OCI-LY1 (cell line): Measurements from ENCODE around the gene KIF1C.

Experiments
- H2AFZ ChIP-seq: fragments of 200-600 bp; sonication (generic), shearing (Covaris generic); 2 replicates; pipeline ENCODE4 v1.6.0; 2014; ENCODE audit warnings: antibody characterized with exemption, mild to moderate bottlenecking, low read length
- H3F3A ChIP-seq: fragments of 200-600 bp; sonication (generic), shearing (Covaris generic); 2 replicates; pipeline ENCODE4 v1.6.0; 2014; ENCODE audit warnings: mild to moderate bottlenecking, antibody characterized with exemption, low read length, moderate library complexity; ENCODE audit not compliant: insufficient read depth
- H3K27ac ChIP-seq: fragments of 200-600 bp; sonication (generic); 2 replicates; pipeline ENCODE4 v1.5.1; 2014; ENCODE audit warnings: low read length, mixed run types, mild to moderate bottlenecking, low read depth; ENCODE audit not compliant: poor library complexity, severe bottlenecking
- H3K27me3 ChIP-seq: fragments of 200-600 bp; sonication (generic); 2 replicates; pipeline ENCODE4 v1.6.0; 2014; ENCODE audit warnings: antibody characterized with exemption, mild to moderate bottlenecking, low read length, moderate library complexity; ENCODE audit not compliant: insufficient read depth
- H3K36me3 ChIP-seq: fragments of 200-600 bp; sonication (generic); 2 replicates; pipeline ENCODE4 v1.6.1; 2014; ENCODE audit warnings: mild to moderate bottlenecking, antibody characterized with exemption, low read length, moderate library complexity, mixed read lengths; ENCODE audit not compliant: insufficient read depth
- H3K4me1 ChIP-seq: fragments of 200-600 bp; sonication (generic); 2 replicates; pipeline ENCODE4 v1.5.1; 2014; ENCODE audit warnings: mild to moderate bottlenecking, low read length, moderate library complexity; ENCODE audit not compliant: insufficient read depth, severe bottlenecking
- H3K4me2 ChIP-seq: fragments of 200-600 bp; sonication (generic), shearing (Covaris generic); 2 replicates; pipeline ENCODE4 v1.6.1; 2014; ENCODE audit warnings: low read length
- H3K4me3 ChIP-seq: fragments of 200-600 bp; sonication (generic); 2 replicates; pipeline ENCODE4 v1.5.1; 2014; ENCODE audit warnings: low read length, low read depth, mild to moderate bottlenecking, mixed read lengths; ENCODE audit not compliant: poor library complexity, severe bottlenecking
- H3K79me2 ChIP-seq: fragments of 200-600 bp; shearing (Covaris generic); 2 replicates; pipeline ENCODE4 v1.6.1; 2016; ENCODE audit warnings: mixed run types, low read length, mixed read lengths; ENCODE audit not compliant: insufficient read depth
- H3K9ac ChIP-seq: fragments of 200-600 bp; sonication (generic), shearing (Covaris generic); 2 replicates; pipeline ENCODE4 v1.6.1; 2014; ENCODE audit warnings: mild to moderate bottlenecking, low read length, mixed read lengths
- H3K9me2 ChIP-seq: fragments of 200-600 bp; sonication (generic), shearing (Covaris generic); 2 replicates; pipeline ENCODE4 v1.6.1; 2014; ENCODE audit warnings: low read depth, mild to moderate bottlenecking, low read length, mixed read lengths
- H3K9me3 ChIP-seq: fragments of 200-600 bp; shearing (Covaris generic); 2 replicates; pipeline ENCODE4 v1.6.1; 2014; ENCODE audit warnings: low read length, mixed read lengths
- H4K20me1 ChIP-seq: fragments of 200-600 bp; sonication (generic), shearing (Covaris generic); 2 replicates; pipeline ENCODE4 v1.6.0; 2016; ENCODE audit warnings: mild to moderate bottlenecking, low read length; ENCODE audit not compliant: insufficient read depth
- EZH2 ChIP-seq: fragments of 200-600 bp; sonication (generic), shearing (Covaris generic); IDR thresholded peaks from 2 replicates; pipeline ENCODE4 v1.8.0; 2017; ENCODE audit warnings: borderline replicate concordance, mixed run types, mild to moderate bottlenecking, antibody characterized with exemption, low read length, moderate library complexity, mixed read lengths
- TF ChIP-seq, protein P1 (sequence below): fragments of 200-600 bp; sonication (generic), shearing (Covaris generic); IDR thresholded peaks from 2 replicates; pipeline ENCODE4 v1.5.1; 2017; ENCODE audit warnings: mild to moderate bottlenecking, antibody characterized with exemption, low read length, moderate library complexity, mixed read lengths

Gene KIF1C

DNA sequence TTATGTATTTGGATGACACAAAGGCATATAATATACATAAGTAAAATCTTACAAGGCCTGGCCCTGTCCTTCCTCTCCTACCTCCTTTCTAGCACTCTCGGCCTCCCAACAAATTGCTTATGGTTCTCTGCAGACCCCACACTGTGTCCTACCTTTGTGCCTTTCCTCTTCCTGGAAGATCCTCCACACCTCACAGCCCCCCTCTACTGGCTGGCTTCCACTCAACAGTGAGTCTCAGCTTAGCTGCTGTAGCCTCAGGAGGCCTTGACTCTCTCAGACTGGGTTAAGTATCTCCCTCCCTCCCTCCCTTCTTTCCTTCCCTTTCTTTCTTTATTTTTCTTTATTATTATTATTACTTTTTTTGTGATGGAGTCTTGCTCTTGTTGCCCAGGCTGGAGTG is 45.8 kb downstream of the KIF1C start:
- Histone ChIP-seq H3K4me1 (no peaks in the 10 kb centered on the region), H3K4me2 (no peak overlapping the region), H3K4me3 (no peak overlapping the region), H3K27me3 (no peaks in the 10 kb centered on the region), H3K36me3 (no peaks in the 10 kb centered on the region), H3K9ac (no peak overlapping the region), H3K9me3 (no peaks in the 10 kb centered on the region), H3K79me2 (no peaks in the 10 kb centered on the region), H3K9me2 (no peaks in the 10 kb centered on the region), H3K27ac (no peak overlapping the region), H3F3A (no peaks in the 10 kb centered on the region), H4K20me1 (no peaks in the 10 kb centered on the region), H2AFZ (no peak overlapping the region)
- TF ChIP-seq EZH2: no peak
- TF ChIP-seq, protein P1, sequence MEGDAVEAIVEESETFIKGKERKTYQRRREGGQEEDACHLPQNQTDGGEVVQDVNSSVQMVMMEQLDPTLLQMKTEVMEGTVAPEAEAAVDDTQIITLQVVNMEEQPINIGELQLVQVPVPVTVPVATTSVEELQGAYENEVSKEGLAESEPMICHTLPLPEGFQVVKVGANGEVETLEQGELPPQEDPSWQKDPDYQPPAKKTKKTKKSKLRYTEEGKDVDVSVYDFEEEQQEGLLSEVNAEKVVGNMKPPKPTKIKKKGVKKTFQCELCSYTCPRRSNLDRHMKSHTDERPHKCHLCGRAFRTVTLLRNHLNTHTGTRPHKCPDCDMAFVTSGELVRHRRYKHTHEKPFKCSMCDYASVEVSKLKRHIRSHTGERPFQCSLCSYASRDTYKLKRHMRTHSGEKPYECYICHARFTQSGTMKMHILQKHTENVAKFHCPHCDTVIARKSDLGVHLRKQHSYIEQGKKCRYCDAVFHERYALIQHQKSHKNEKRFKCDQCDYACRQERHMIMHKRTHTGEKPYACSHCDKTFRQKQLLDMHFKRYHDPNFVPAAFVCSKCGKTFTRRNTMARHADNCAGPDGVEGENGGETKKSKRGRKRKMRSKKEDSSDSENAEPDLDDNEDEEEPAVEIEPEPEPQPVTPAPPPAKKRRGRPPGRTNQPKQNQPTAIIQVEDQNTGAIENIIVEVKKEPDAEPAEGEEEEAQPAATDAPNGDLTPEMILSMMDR: peak; percentile 9; the same call in 1 of the 2 replicates

DNA sequence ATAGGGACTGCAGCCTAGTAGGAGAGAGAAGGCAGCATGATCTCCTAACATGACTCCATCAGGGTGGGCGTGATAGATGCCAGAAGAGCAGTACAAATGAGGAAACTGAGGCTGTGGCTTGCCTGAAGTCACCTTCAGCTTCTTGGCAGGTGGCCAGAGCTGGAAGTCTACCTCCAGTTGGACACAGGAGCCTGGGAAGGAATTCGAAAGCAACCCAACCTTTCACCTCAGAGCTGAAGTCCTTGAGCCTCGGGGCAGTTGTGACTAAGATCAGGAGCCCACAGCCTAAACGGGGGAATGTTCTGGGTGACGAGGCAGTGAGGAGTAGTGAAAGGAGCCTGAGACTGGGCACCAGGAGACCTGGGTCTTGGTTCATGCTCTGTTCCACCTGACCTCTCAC is 46.9 kb downstream of the KIF1C start:
- no peak overlapping the region for H3K4me3 ChIP-seq
- no peak overlapping the region for H3K4me2 ChIP-seq
- no peaks in the 10 kb centered on the region for H3F3A ChIP-seq
- TF ChIP-seq, protein P1: no peak
- TF ChIP-seq EZH2: no peak
- H3K79me2 ChIP-seq: no peaks in the 10 kb centered on the region
- no peak overlapping the region for H3K27ac ChIP-seq
- no peak overlapping the region for H2AFZ ChIP-seq
- no peaks in the 10 kb centered on the region for H3K9me2 ChIP-seq
- no peaks in the 10 kb centered on the region for H4K20me1 ChIP-seq
- H3K9me3 ChIP-seq: no peaks in the 10 kb centered on the region
- peaks cover 7% of the 10 kb centered on the region for H3K4me1 ChIP-seq
- no peaks in the 10 kb centered on the region for H3K27me3 ChIP-seq
- no peak overlapping the region for H3K9ac ChIP-seq
- H3K36me3 ChIP-seq: no peaks in the 10 kb centered on the region

DNA sequence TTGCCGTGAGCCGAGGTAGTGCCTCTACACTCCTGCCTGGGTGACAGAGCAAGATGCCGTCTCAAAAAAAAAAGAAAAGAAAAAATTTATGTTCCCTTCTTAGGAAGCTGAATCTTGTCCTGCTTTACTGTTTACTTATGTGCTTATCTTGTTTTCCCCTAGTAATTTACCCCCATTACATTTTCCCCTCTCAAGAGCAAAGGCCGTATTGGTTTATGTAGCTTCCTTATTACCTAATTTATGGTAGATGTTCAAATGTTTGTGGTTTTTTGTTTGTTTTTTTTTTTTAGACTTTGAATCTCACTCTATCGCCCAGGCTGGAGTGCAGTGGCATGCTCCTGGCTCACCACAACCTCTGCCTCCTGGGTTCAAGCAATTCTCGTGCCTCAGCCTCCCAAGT is 47.7 kb downstream of the KIF1C start:
- Histone ChIP-seq H3K27me3 (no peaks in the 10 kb centered on the region), H3K27ac (no peak overlapping the region), H3K4me1 (peaks cover 9% of the 10 kb centered on the region), H4K20me1 (no peaks in the 10 kb centered on the region), H3K9me2 (no peaks in the 10 kb centered on the region), H3K4me3 (no peak overlapping the region), H3K36me3 (no peaks in the 10 kb centered on the region), H3K4me2 (no peak overlapping the region), H3F3A (no peaks in the 10 kb centered on the region), H3K9me3 (no peaks in the 10 kb centered on the region), H3K79me2 (no peaks in the 10 kb centered on the region), H2AFZ (no peak overlapping the region), H3K9ac (no peak overlapping the region)
- TF ChIP-seq EZH2: no peak
- TF ChIP-seq, protein P1: no peak
